Uterus (tissue), 4 donors: ENCODE data around the gene FAM200C. TPM values are rescaled to one million over a fixed set of nuclear protein-coding genes. Genes with fewer than 3 reads are reported as not detected.
A peak's percentile ranks its signal among the peaks of the same experiment; 100 is the strongest.

ENCODE experiments used
- DNase-seq, 2 donors: peaks; one replicate each; pipeline ENCODE4 v3.0.0-alpha.2; 2019 to 2020
- H3K27ac ChIP-seq, 2 donors: fragments of 200-600 bp; sonication (generic); 1 replicate in 1 of 2; 2 replicates in 1 of 2; pipeline ENCODE4 v1.5.1; 2016 to 2018
- H3K27me3 ChIP-seq, 2 donors: fragments of 200-600 bp; sonication (generic); one replicate each; pipeline ENCODE4 v1.5.1; 2018 to 2019; ENCODE audit warnings: control low read depth in 1 of 2
- H3K36me3 ChIP-seq, 2 donors: fragments of 200-600 bp; sonication (generic); one replicate each; pipeline ENCODE4 v1.5.1; 2019; ENCODE audit warnings: control low read depth in 1 of 2
- H3K4me1 ChIP-seq, 2 donors: fragments of 200-600 bp; sonication (generic); one replicate each; pipeline ENCODE4 v1.5.1; 2018 to 2019; ENCODE audit warnings: control low read depth in 1 of 2
- H3K4me3 ChIP-seq, 2 donors: fragments of 200-600 bp; sonication (generic); 1 replicate in 1 of 2; 2 replicates in 1 of 2; pipeline ENCODE4 v1.5.1; 2018 to 2019; ENCODE audit warnings: mild to moderate bottlenecking in 1 of 2
- H3K9me3 ChIP-seq, 2 donors: fragments of 200-600 bp; sonication (generic); one replicate each; pipeline ENCODE4 v1.5.1; 2019; ENCODE audit warnings: control low read depth in 1 of 2
- CTCF ChIP-seq, 4 experiments: fragments of 200-600 bp in 2 of 4; fragments of 450-650 bp in 2 of 4; sonication (generic) in 2 of 4; IDR thresholded peaks; one replicate each; pipeline ENCODE4 v1.5.1; 2016 to 2019; ENCODE audit warnings: antibody characterized with exemption in 4 of 4, mild to moderate bottlenecking in 2 of 4, moderate library complexity in 1 of 4
- POLR2A ChIP-seq, 2 donors: fragments of 450-650 bp; IDR thresholded peaks; one replicate each; pipeline ENCODE4 v1.6.1; 2016; ENCODE audit warnings: antibody characterized with exemption in 2 of 2, mild to moderate bottlenecking in 1 of 2, moderate library complexity in 1 of 2
- intact Hi-C: fragments of 100-400 bp; cut with DNase I; formaldehyde crosslinking; loops from one replicate; pipeline ENCODE4 v1.15.1; 2023; ENCODE audit warnings: low total_unique reads
- total RNA-seq, 4 donors: library from RNA; depleted of rRNA in 3 of 4; stranded (reverse); fragments of >200 nt in 3 of 4; gene quantifications; one replicate each; pipeline versions ENCODE4 v1.1.0 to v1.2.4, GENCODE V29; 2014 to 2023
- donor health status: DM: yes; HTN: yes; CAD: no.

The FAM200C gene
- total RNA-seq, 4 donors from 2014 or later = 6.1 to 34.1 (median 18.4) TPM

GRCh38 chr5:160376416-160376815, 23.4 kb downstream of the FAM200C start:
- intact Hi-C loops = no loop called here
- H3K4me1 ChIP-seq = no peaks in the 10 kb centered on the region
- no peak for DNase-seq
- no peaks in the 10 kb centered on the region for H3K27me3 ChIP-seq
- H3K27ac ChIP-seq = no peak overlapping the region
- H3K4me3 ChIP-seq = no peak overlapping the region
- H3K36me3 ChIP-seq = no peaks in the 10 kb centered on the region
- no peaks in the 10 kb centered on the region for H3K9me3 ChIP-seq
- TF ChIP-seq CTCF (IDR thresholded peaks at IDR 0.05) (no peak), POLR2A (IDR thresholded peaks at IDR 0.05) (no peak)

- intact Hi-C loops = no loop called here
- no peak for DNase-seq
- Histone ChIP-seq H3K36me3 (no peaks in the 10 kb centered on the region), H3K4me1 (no peaks in the 10 kb centered on the region), H3K27me3 (no peaks in the 10 kb centered on the region), H3K9me3 (no peaks in the 10 kb centered on the region), H3K4me3 (no peak overlapping the region), H3K27ac (no peak overlapping the region)
- no peak for TF ChIP-seq CTCF (IDR thresholded peaks at IDR 0.05)
- TF ChIP-seq POLR2A (IDR thresholded peaks at IDR 0.05) = no peak
These were observed 24.2 kb downstream of the FAM200C start for GRCh38 chr5:160375701-160376100.

GRCh38 chr5:160375166-160375565, 24.7 kb downstream of the FAM200C start:
- no peak overlapping the region for H3K27ac ChIP-seq
- no peaks in the 10 kb centered on the region for H3K27me3 ChIP-seq
- DNase-seq = no peak
- no peaks in the 10 kb centered on the region for H3K9me3 ChIP-seq
- TF ChIP-seq POLR2A (IDR thresholded peaks at IDR 0.05) (no peak), CTCF (IDR thresholded peaks at IDR 0.05) (no peak)
- intact Hi-C loops = no loop called here
- H3K4me1 ChIP-seq = no peaks in the 10 kb centered on the region
- H3K4me3 ChIP-seq = no peak overlapping the region
- no peaks in the 10 kb centered on the region for H3K36me3 ChIP-seq

- Histone ChIP-seq H3K9me3 (no peaks in the 10 kb centered on the region), H3K27me3 (no peaks in the 10 kb centered on the region), H3K4me3 (no peak overlapping the region), H3K4me1 (no peaks in the 10 kb centered on the region), H3K27ac (no peak overlapping the region), H3K36me3 (no peaks in the 10 kb centered on the region)
- DNase-seq = no peak
- intact Hi-C loops = no loop called here
- TF ChIP-seq POLR2A (IDR thresholded peaks at IDR 0.05) = no peak
- TF ChIP-seq CTCF (IDR thresholded peaks at IDR 0.05) = no peak
These were observed 28.6 kb downstream of the FAM200C start for GRCh38 chr5:160371294-160371693.

- intact Hi-C loops = no loop called here
- Histone ChIP-seq H3K27ac (peak overlapping the region; percentile 61 to 69), H3K36me3 (no peaks in the 10 kb centered on the region), H3K27me3 (no peaks in the 10 kb centered on the region), H3K4me3 (peak overlapping the region; percentile 50 to 60), H3K9me3 (no peaks in the 10 kb centered on the region), H3K4me1 (no peaks in the 10 kb centered on the region)
- TF ChIP-seq POLR2A (IDR thresholded peaks at IDR 0.05) (no peak), CTCF (IDR thresholded peaks at IDR 0.05) (no peak)
- no peak for DNase-seq
These were observed 29.2 kb downstream of the FAM200C start for GRCh38 chr5:160370713-160371034.
